H1 (cell line): ENCODE results near the gene CACNA1D. TPM values are rescaled to one million over a fixed set of nuclear protein-coding genes. Genes with fewer than 3 reads are reported as not detected.

Experiments
- CTCF ChIA-PET: fragments of 300-600 bp; sonication (Branson Sonifier 250); formaldehyde crosslinking; loops from one replicate; lab custom pipeline; 2021; ENCODE audit not compliant: partially characterized antibody; lab: Charles Lee
- POLR2A ChIA-PET: fragments of 300-600 bp; sonication (Branson Sonifier 250); formaldehyde crosslinking; loops from one replicate; lab custom pipeline; 2021; ENCODE audit warnings: inconsistent platforms; ENCODE audit not compliant: partially characterized antibody; lab: Charles Lee
- DNase-seq, 2 experiments: peaks; one replicate each; pipeline versions ENCODE4 v3.0.0 to v3.0.0-alpha.2; 2010 to 2022; ENCODE audit warnings: low spot score in 2 of 2, low read depth in 1 of 2, mixed read lengths in 1 of 2
- FAIRE-seq: peaks from 2 replicates; lab custom pipeline; 2011; peaks lifted over from hg19 to GRCh38; lab: Jason Lieb, UNC
- H2AFZ ChIP-seq: 2 replicates; pipeline ENCODE4 v1.8.1; 2012; ENCODE audit warnings: low read length, inconsistent platforms
- H2AK5ac ChIP-seq: 2 replicates; pipeline ENCODE4 v1.6.1; 2013; ENCODE audit warnings: low read depth, low read length
- H2BK120ac ChIP-seq: replicated peaks from 2 replicates; pipeline ENCODE3; 2013; ENCODE audit warnings: low read depth, low read length, inconsistent platforms
- H2BK12ac ChIP-seq: 2 replicates; pipeline ENCODE4 v1.6.1; 2013; ENCODE audit warnings: low read depth, low read length
- H2BK15ac ChIP-seq: 2 replicates; pipeline ENCODE4 v1.6.1; 2013; ENCODE audit warnings: low read length
- H2BK20ac ChIP-seq: 2 replicates; pipeline ENCODE4 v1.6.1; 2013; ENCODE audit warnings: low read length
- H2BK5ac ChIP-seq: 2 replicates; pipeline ENCODE4 v1.6.1; 2013; ENCODE audit warnings: low read depth, low read length
- H3K14ac ChIP-seq: 2 replicates; pipeline ENCODE4 v1.6.1; 2013; ENCODE audit warnings: inconsistent platforms; ENCODE audit not compliant: insufficient read length
- H3K18ac ChIP-seq: 2 replicates; pipeline ENCODE4 v1.6.1; 2013; ENCODE audit warnings: low read length; ENCODE audit errors: extremely low read depth
- H3K23ac ChIP-seq: 2 replicates; pipeline ENCODE4 v1.6.1; 2013; ENCODE audit warnings: inconsistent platforms; ENCODE audit not compliant: insufficient read length
- H3K23me2 ChIP-seq: 2 replicates; pipeline ENCODE4 v1.6.1; 2013; ENCODE audit warnings: low read depth, low read length
- H3K27ac ChIP-seq: 2 replicates; pipeline ENCODE4 v1.6.1; 2011; ENCODE audit warnings: low read depth, low read length, inconsistent platforms
- H3K27me3 ChIP-seq, 4 experiments: replicated peaks in 1 of 4; 1 replicate in 1 of 4; 2 replicates in 3 of 4; pipeline versions ENCODE4 v1.6.1 to v1.8.1; 2011 to 2013; ENCODE audit warnings: low read length in 3 of 4, mild to moderate bottlenecking in 3 of 4, inconsistent platforms in 2 of 4, mixed read lengths in 2 of 4, moderate library complexity in 1 of 4; ENCODE audit not compliant: control insufficient read depth in 3 of 4, insufficient read depth in 3 of 4; ENCODE audit errors: extremely low read depth in 1 of 4
- H3K36me3 ChIP-seq, 4 experiments: 2 replicates each; pipeline versions ENCODE4 v1.6.1 to v1.8.1; 2011 to 2013; ENCODE audit warnings: mild to moderate bottlenecking in 4 of 4, low read length in 3 of 4, moderate library complexity in 2 of 4, control low read depth in 1 of 4, inconsistent platforms in 1 of 4; ENCODE audit not compliant: insufficient read depth in 4 of 4, control insufficient read depth in 2 of 4
- H3K4ac ChIP-seq: replicated peaks from 2 replicates; pipeline ENCODE3; 2013; ENCODE audit warnings: low read length, low read depth, mixed read lengths, inconsistent platforms; ENCODE audit not compliant: insufficient read length
- H3K4me1 ChIP-seq, 4 experiments: replicated peaks in 1 of 4; 1 replicate in 1 of 4; 2 replicates in 3 of 4; pipeline versions ENCODE4 v1.6.1 to v1.8.1; 2011 to 2013; ENCODE audit warnings: low read length in 3 of 4, inconsistent platforms in 2 of 4, mixed read lengths in 1 of 4; ENCODE audit not compliant: insufficient read depth in 4 of 4, control insufficient read depth in 3 of 4
- H3K4me2 ChIP-seq, 2 experiments: 2 replicates each; pipeline versions ENCODE4 v1.6.1 to v1.8.1; 2011 to 2013; ENCODE audit warnings: low read depth in 2 of 2, low read length in 2 of 2, control low read depth in 1 of 2, inconsistent platforms in 1 of 2, mild to moderate bottlenecking in 1 of 2; ENCODE audit not compliant: insufficient read depth in 1 of 2
- H3K4me3 ChIP-seq, 4 experiments: fragments of 200-600, 300-600 bp in 1 of 4; sonication (generic), shearing (Covaris generic), sonication (Bioruptor Twin) in 1 of 4; 2 replicates each; pipeline versions ENCODE4 v1.5.1 to v1.8.1; 2011 to 2016; ENCODE audit warnings: low read length in 4 of 4, low read depth in 3 of 4, control low read depth in 2 of 4, inconsistent platforms in 2 of 4, mild to moderate bottlenecking in 2 of 4, mixed read lengths in 1 of 4, moderate library complexity in 1 of 4; ENCODE audit not compliant: insufficient read depth in 2 of 4; ENCODE audit errors: extremely low read depth in 1 of 4
- H3K56ac ChIP-seq: replicated peaks from 2 replicates; pipeline ENCODE3; 2013; ENCODE audit warnings: low read depth, mild to moderate bottlenecking, mixed read lengths, low read length, inconsistent platforms; ENCODE audit not compliant: insufficient read length
- H3K79me1 ChIP-seq: 2 replicates; pipeline ENCODE4 v1.6.1; 2013; ENCODE audit warnings: low read depth, low read length, control low read depth
- H3K79me2 ChIP-seq, 2 experiments: 2 replicates each; pipeline versions ENCODE4 v1.6.1 to v1.8.1; 2012 to 2013; ENCODE audit warnings: low read length in 2 of 2, mild to moderate bottlenecking in 2 of 2, inconsistent platforms in 1 of 2; ENCODE audit not compliant: insufficient read depth in 2 of 2, control insufficient read depth in 1 of 2
- H3K9ac ChIP-seq, 4 experiments: replicated peaks in 1 of 4; 1 replicate in 1 of 4; 2 replicates in 3 of 4; pipeline versions ENCODE4 v1.6.1 to v1.8.1; 2011 to 2013; ENCODE audit warnings: low read depth in 3 of 4, low read length in 3 of 4, control low read depth in 2 of 4, mild to moderate bottlenecking in 2 of 4, moderate library complexity in 2 of 4, inconsistent platforms in 1 of 4; ENCODE audit errors: extremely low read depth in 1 of 4
- H3K9me3 ChIP-seq, 2 experiments: 2 replicates each; pipeline versions ENCODE4 v1.6.1 to v1.8.1; 2012 to 2013; ENCODE audit warnings: mild to moderate bottlenecking in 2 of 2, moderate library complexity in 2 of 2, control low read depth in 1 of 2, inconsistent platforms in 1 of 2, low read depth in 1 of 2, low read length in 1 of 2, mixed read lengths in 1 of 2; ENCODE audit not compliant: insufficient read depth in 2 of 2
- H4K20me1 ChIP-seq, 2 experiments: replicated peaks in 1 of 2; 2 replicates each; pipeline versions ENCODE3 to v1.8.1; 2011 to 2013; ENCODE audit warnings: inconsistent platforms in 2 of 2, low read length in 2 of 2, mild to moderate bottlenecking in 1 of 2; ENCODE audit not compliant: insufficient read depth in 2 of 2, control insufficient read depth in 1 of 2
- H4K5ac ChIP-seq: 2 replicates; pipeline ENCODE4 v1.6.1; 2013; ENCODE audit warnings: low read length, low read depth, mixed read lengths, inconsistent platforms; ENCODE audit not compliant: insufficient read length
- H4K8ac ChIP-seq: 2 replicates; pipeline ENCODE4 v1.8.0; 2013; ENCODE audit warnings: mild to moderate bottlenecking, moderate library complexity, low read length, inconsistent platforms; ENCODE audit not compliant: insufficient read depth; ENCODE audit errors: extremely low read depth
- H4K91ac ChIP-seq: replicated peaks from 2 replicates; pipeline ENCODE3; 2013; ENCODE audit warnings: low read length, mixed read lengths, inconsistent platforms; ENCODE audit not compliant: insufficient read length
- BACH1 ChIP-seq: IDR thresholded peaks from 2 replicates; pipeline ENCODE4 v1.6.1; 2012; ENCODE audit warnings: low read length, improper control_type of control experiment
- CBX8 ChIP-seq: fragments of 300-800, 300-1000 bp; sonication (generic); IDR thresholded peaks from 2 replicates; pipeline ENCODE4 v1.7.1; 2016; ENCODE audit warnings: low read depth, low read length, borderline replicate concordance
- E2F6 ChIP-seq: IDR thresholded peaks from 2 replicates; pipeline ENCODE4 v1.6.1; 2012; ENCODE audit warnings: inconsistent platforms
- POLR2AphosphoS5 ChIP-seq: IDR thresholded peaks from 2 replicates; pipeline ENCODE4 v1.6.1; 2011; ENCODE audit warnings: low read depth, low read length
- RNF2 ChIP-seq: fragments of 200-900, 300-1000 bp; sonication (generic); IDR thresholded peaks from 2 replicates; pipeline ENCODE4 v1.7.1; 2016; ENCODE audit warnings: borderline replicate concordance, low read depth, mild to moderate bottlenecking, antibody characterized with exemption, low read length; ENCODE audit not compliant: poor library complexity, severe bottlenecking; ENCODE audit errors: missing control alignments
- RXRA ChIP-seq: IDR thresholded peaks from 2 replicates; pipeline ENCODE4 v1.6.1; 2011; ENCODE audit warnings: low read depth, mild to moderate bottlenecking, low read length, moderate library complexity; ENCODE audit not compliant: insufficient read depth
- SIX5 ChIP-seq: IDR thresholded peaks from 2 replicates; pipeline ENCODE4 v1.6.1; 2011; ENCODE audit warnings: mild to moderate bottlenecking, low read depth, low read length
- TAF7 ChIP-seq: optimal IDR thresholded peaks from 2 replicates; pipeline ENCODE3; 2011; ENCODE audit warnings: low read depth, mild to moderate bottlenecking, inconsistent platforms, low read length, moderate library complexity, borderline replicate concordance
- polyA plus RNA-seq, 7 experiments: library from polyadenylated mRNA; depleted of rRNA in 3 of 7; stranded (reverse) in 5 of 7; unstranded in 2 of 7; fragments of >200 nt in 5 of 7; fragments of 200-250 nt in 2 of 7; gene quantifications; 1 replicate in 5 of 7; 2 replicates in 1 of 7; 4 replicates in 1 of 7; pipeline versions ENCODE4 v1.2.1 to v1.2.3, GENCODE V29; 2011 to 2013; ENCODE audit warnings: missing spikeins in 2 of 7, mixed read lengths in 2 of 7
- total RNA-seq: library from RNA; stranded (reverse); fragmentation: NEBNext Ultra II Directional; extraction: Animal tissue kit (Norgen Biotek cat#: 25700); gene quantifications from 2 replicates; pipeline ENCODE4 v1.2.1, GENCODE V29; 2021

Gene CACNA1D
- total and polyA plus RNA-seq, 2 of the 8 experiments (the other 6 are each of a cell fraction or from before 2014, with no cell fraction given) = 2.0 to 2.9 TPM

GRCh38 chr3:53728606-53729005 lies 234.2 kb downstream of the CACNA1D start:
- Histone ChIP-seq H3K79me2 (no peaks in the 10 kb centered on the region), H3K23ac (no peak overlapping the region), H3K23me2 (no peaks in the 10 kb centered on the region), H3K36me3 (no peaks in the 10 kb centered on the region), H4K5ac (no peak overlapping the region), H4K8ac (no peak overlapping the region), H2AK5ac (no peak overlapping the region), H4K20me1 (no peaks in the 10 kb centered on the region), H3K4me2 (no peak overlapping the region), H3K27me3 (no peaks in the 10 kb centered on the region), H2BK5ac (no peak overlapping the region), H3K18ac (no peak overlapping the region), H3K4ac (no peak overlapping the region), H3K27ac (no peak overlapping the region), H3K9me3 (no peaks in the 10 kb centered on the region), H2AFZ (no peak overlapping the region), H4K91ac (no peak overlapping the region), H2BK12ac (no peak overlapping the region), H3K9ac (no peak overlapping the region), H3K4me1 (no peaks in the 10 kb centered on the region), H3K56ac (no peak overlapping the region), H2BK15ac (no peak overlapping the region), H3K14ac (no peak overlapping the region), H2BK20ac (no peak overlapping the region), H2BK120ac (no peak overlapping the region), H3K4me3 (no peak overlapping the region), H3K79me1 (no peaks in the 10 kb centered on the region)
- FAIRE-seq (no peak), DNase-seq (no peak)
- POLR2A ChIA-PET = interaction anchor here (0.7 kb wide), 1 partner anchor 15 kb away, joined by 3 read pairs; no protein-coding TSS in a partner anchor
- CTCF ChIA-PET = interaction anchor here (0.6 to 1.2 kb wide), 2 partner anchors 32 to 60 kb away, joined by 3 to 4 read pairs; no protein-coding TSS in a partner anchor
- TF ChIP-seq RNF2 (no peak), BACH1 (no peak), CBX8 (no peak), SIX5 (no peak), RXRA (no peak), TAF7 (no peak), POLR2AphosphoS5 (no peak), E2F6 (no peak)
